Muscle of back (tissue), 11 donors: ENCODE results near the gene ORM2. TPM values are rescaled to one million over a fixed set of nuclear protein-coding genes. Genes with fewer than 3 reads are reported as not detected.
A peak's percentile ranks its signal among the peaks of the same experiment; 100 is the strongest.

Experiments used
- DNase-seq, 3 donors: peaks; one replicate each; pipeline versions ENCODE4 v3.0.0 to v3.0.0-alpha.2; 2013
- polyA plus RNA-seq, 10 donors: library from polyadenylated mRNA; unstranded; fragments of 120-200 nt; gene quantifications; one replicate each; pipeline ENCODE4 v1.2.1, GENCODE V29; 2013; ENCODE audit not compliant: insufficient read length in 10 of 10

Gene ORM2
- polyA plus RNA-seq, 10 donors = 0.21 TPM; not detected in 9

DNA sequence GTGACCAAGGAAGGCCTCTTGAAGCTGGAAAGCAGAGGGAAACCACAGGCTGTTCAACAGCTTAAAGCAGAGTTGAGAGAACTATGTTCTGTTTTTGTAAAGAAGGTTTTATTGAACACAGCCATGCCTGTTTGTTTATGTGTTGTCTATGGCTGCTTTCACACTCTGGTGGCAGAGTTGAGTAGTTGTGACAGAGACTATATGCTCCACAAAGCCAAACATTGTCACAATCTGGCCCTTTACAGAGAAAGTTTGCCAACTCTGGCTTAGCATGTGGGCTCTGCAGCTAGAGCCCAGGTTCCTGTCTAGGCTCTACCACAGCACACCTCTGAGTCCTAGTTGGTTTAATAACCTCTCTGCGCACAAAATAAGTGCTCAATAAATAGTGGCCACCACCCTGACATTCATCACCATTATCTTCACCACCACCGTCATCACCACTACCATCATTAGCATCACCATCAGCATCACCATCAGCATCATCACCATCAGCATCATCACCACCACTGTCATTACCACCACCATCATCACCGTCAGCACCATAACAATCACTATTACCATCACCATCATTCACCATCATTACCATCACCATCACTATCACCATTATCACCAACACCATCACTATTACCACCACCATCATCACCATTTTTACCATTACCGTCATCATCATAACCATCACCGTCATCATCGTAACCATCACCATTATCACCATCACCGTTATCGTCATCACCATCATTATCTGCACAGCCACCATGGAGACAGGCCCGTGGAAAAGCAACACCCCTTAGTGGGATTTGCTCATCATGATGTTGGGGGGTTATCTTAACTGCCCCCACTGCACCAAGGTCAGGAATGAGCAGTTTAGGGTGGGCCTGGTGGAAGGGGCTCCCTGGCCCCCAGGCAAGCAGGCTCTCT is 39.8 kb downstream of the ORM2 start:
- no peak for DNase-seq

DNA sequence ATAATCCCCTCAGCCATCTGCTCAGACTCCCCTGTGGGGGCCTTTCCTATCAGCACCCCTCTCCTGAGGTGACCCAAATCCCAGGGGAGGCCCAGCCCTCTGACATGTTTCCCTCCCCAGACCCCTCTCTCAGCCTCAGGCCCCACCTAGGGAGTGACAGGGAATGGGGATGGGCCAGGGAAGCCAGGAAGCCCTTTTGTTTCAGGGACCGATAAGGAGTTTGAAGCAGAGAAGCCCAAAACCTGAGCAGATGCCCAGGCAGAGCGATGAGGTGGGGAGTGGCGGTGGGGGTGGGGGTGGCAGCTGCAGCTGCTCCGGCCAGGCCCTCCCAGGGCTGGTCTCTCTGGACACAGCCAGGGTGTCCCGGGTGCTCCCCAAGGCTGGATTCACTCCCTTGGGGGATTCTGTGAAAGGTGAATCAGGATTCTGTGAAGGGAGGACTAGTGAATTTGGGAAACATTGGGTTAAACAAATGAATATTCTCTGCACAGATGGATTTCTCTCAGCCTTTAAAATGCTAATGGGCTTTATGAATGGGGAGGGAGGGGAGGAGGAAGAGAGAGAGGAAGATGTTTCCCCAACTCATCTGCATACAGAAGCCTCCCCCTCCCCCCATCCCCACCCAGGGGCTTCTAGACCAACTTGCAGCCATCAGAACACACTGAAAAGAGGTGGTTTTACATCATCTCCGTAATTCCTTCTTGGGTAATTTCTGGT is 40.7 kb downstream of the ORM2 start:
- DNase-seq = no peak

DNA sequence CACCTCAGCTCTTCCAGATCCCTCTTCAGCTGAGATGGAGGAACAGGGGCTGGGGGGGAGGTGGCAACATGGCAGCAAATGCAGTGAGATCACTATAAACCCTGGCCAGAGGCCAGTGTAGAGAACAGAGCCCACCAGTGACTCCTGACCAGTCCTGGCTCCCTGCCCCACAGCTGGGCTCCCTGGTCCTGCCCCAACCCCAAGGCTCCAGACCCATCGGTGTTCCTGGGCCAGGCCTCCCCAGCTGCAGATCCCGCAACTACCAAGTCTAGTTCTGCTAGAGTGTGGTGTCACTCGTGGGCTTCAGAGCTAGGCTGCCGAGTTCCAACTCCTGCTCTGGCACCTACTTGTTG is 41.3 kb downstream of the ORM2 start:
- no peak for DNase-seq

DNA sequence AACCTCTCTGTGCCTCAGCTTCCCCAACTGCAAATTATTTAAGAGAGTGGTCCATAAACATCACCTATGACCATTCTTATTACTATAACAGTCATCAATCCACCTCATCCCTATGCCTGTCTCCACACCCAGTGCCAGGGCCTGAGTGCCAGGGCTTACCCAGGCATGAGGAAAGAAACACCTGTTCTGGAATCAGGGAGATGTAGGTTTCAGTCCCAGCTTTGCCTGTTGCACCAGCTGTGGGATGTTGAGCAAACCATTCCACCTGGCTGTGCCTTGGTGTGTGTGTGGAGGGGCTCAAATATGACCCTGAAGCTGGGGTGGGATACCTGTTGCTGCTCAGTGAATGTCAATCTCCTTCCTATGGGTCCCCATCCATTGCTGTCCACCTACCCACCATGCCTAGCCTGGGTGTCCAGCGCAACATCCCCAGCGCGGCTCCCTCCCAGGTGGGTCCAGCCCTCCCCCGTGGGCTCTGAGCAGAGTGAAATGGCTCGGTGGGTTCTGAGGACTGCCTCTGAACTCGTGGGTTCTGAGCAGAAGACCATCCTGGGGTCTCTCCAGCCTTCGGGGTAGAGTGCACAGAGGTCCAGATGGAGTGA is 41.8 kb downstream of the ORM2 start:
- no peak for DNase-seq

DNA sequence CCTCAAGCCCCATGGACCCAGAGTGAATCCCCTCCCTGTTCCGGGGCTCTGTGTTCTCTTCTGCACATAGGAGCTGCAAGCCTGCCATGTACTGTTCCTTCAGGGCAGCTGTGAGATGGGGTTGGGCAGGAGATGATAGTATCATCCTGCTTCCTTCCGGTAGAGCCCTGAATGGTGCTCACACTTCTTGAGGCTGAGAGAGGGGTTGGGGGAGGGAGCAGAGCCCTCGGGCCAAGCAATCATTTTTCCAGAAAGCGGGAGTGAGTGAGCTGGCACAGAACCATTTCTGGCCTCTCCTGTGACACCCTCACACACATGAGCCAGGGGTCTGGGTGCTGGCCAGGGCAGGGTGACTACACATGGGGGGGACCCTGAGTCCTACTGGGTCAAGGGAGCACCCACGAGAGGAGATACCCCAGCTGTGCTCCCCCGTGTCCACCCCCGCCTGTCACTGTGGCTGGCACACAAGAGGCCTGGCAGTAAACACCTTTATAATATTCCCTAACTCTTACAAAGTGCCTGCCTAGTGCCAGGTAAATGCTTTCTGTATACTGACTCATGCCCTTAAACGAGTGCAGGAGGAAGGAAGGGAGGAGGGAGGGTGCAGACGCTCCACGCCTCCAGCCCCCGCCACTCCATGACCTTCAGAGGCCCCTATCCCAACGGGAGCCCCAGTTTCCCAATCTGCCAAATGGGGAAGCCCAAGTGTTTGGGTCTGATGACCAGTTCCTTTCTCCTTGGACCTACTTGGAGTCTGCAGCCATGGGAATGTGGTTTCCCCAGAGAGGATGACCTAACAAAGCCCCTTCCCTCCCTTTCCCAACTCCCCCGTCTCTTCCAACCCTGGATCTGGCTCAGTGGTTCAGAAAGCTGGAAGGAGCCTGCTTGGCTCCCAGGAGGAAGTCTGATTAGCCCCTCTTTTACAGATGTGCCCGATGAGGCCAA is 42.6 kb downstream of the ORM2 start:
- peak in 1 of 3 donors; percentile 54 for DNase-seq

DNA sequence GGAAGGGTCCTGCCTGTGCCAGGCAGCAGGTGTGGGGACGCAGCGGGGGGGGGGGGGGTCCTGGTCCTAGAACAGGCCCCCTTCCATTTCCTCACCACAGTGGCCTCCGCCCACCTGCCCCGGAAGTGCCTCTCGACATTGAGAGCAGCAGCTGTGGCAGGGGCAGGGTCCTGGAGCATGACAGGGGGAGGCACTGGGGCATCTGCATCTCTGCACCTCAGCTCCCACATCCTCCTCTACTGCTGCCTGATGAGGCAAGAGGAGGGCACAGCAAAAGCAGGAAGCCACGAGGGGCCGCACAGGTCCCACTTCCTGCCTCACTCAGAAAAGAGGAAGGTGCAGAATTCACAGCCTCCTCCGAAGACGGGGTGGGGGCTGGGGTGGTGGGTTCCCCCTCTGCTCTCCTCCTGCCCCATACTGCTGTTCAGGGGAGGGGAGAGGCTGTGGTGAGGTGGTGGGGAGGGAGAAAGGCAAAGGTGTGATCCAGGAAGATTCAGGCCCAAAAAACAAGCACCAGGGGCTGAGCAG is 43.3 kb downstream of the ORM2 start:
- peak in 1 of 3 donors; percentile 58 for DNase-seq

DNA sequence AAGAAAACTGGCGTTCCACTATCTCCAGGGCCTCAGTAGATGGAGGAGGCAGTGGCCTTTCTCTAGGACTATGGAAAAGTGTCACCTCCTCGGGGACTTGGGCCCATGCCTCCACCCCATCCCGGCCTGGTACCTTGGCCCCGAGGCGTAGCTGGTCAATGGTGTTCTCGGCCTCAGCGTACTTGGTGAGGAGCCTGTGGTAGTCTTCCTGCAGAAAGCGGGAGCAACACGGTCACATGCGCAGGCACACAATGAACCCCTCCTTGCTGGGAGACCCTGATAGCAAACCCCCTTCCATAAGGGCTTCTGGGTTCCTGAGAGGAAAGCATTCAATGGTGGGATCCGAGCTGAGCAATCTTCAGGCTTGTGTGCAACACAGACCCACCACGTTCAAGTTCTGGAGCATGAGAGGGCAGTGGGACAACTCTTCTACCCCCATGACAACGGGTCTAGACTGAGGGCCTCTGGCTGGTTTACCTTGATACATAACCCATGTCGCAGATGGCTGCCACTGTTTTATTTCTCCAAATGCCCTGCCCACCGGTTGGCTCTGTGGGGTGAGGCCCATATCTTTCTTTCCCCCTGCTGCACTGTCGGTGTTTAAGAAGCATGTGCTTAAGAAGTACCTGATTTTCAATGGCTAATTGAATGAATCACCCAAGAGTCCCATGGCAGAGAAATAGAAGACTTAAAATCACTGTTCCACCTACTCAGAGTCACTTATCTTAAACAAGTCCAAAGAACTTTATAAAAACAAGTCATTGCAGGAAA is 44.5 kb downstream of the ORM2 start:
- DNase-seq = no peak

DNA sequence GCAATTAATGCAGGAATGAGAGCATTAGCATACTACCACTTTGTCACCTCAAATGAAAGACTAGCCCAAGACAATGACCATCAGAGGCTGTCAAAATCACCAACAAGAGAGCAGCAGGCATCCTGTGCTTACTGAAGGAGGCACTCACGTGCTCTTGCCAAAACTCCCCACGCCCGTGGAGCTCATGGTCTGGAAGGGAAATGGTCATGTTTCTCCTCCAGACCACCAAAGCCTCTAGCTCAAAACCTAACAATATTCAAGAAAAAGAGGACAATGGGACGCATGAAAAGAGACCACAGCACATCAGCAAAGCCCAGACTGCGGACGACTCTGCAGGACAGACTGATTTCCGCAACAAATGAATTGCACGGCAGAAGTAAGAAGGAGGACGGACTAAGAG is 45.3 kb downstream of the ORM2 start:
- DNase-seq = no peak

DNA sequence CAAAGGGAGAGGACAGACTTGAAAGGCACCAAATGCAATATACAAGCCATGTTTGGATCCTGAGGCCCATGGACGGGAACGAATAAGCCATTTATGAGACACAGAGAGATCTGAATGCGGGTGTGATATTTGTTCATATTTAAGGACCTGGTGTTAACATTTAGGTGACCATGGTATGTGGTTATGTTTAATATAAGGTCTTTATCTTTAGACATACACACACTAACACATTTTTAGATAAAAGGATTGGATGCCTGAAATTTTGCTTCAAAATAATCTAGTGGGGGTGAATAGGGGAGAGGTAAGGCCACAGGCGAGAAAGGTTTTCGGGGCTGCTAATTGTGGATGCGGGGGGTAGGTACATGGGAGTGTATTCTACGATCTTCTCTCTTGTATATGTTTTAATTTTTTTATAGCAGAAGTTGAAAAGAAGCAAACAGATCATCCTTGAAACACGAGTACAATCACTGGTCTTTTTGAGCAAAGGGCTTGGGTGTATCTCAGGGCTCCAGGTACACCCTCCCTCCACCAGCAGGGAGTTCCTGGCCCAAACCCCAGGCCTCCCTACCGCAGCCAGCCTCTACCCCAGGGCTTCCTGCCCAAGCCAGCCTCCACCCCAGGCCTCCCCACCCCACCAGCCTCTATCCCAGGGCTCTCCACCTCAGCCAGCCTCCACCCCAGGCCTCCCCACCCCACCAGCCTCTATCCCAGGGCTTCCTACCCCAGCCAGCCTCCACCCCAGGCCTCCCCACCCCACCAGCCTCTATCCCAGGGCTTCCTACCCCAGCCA is 45.9 kb downstream of the ORM2 start:
- no peak for DNase-seq

DNA sequence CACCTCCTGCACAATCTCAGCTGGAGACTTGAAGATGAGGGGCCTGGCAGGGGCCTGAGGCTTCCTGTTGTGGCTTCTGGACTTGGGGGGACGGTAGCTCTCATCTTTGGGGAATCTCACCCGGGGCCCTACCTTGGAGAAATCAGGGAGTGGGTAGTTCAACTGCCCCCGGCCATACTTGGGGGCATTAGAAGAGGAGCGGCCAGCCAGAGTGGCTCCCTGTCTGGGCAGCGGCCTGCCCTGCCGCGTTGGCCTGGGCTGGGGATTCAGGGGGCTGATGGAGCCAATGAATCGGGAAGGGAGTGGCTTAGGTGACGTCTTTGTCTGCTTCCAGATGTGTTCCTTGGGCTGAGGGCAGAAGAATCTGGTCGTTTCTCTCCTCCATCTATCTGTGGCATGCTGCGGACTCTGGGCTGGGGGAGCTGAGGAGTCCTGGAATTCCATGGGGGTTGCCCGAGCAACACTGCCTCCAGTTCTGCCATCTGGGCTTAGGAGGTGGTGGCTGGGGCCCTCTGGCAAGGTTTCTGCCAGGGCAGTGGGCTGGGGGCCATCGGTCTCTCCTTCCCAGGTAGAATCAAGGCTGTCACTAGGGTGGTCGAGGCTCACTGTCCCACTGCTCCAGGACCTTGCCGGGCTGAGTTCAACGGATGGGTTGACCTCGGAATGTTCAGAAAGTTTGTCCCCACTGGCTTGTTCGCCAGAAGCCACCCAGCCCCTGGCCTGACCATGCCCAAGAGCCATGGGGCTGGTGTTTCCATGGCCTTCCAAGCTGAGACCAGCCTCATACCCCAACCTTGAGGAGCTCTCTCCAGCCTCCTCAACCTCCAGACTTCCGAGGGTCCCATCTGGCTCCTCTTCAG is 47.1 kb downstream of the ORM2 start:
- no peak for DNase-seq

DNA sequence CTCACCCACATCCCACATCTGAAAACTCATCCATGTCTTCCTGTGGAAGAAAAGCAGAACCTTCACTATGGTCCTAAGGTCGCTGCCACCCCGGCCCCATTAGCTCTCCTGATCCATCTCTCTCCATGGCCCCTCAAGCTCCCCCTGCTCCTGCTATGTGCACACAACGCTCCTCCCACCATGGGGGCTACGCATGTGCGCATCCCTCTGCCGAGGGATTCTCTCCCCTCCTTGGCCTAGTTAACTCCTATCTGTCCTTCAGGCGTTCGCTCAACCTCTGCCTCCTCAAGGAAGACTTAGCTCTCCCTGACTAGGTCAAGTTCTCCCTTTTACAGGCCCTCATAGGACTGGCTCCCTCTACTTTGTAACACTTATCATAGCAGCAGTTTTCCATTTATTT is 48.3 kb downstream of the ORM2 start:
- no peak for DNase-seq

DNA sequence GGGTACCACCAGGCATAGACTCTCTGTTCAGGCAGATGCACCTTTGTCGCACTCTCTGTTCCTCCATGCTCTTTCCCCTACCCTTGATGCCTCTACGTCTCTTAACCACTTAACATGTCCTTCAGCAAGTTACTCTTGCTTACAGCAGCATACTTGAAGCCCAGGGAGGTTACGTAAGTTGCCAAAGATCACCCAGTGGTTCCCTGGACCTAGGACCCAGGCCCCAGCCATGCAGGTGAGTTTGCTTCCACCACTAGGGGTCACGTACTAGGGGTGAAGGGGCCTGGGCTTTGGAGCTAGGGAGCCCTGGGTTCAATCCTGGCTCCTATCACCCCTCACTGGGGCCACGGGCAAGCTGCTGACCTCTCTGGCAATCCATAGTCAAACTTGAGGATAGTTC is 49.2 kb downstream of the ORM2 start:
- DNase-seq = no peak

Other genes starting within 250 kb of the ORM2 start
- gene KIF12, start 230.6 kb upstream of the ORM2 start, polyA plus RNA-seq = 1 to 10 TPM in 1 of 10 donors, under 1 TPM in 7, not detected in 2; 0.19 to 5.1 (median 0.52) TPM
- 10 to 100 TPM; 23.5 to 47.3 (median 33.0) TPM for gene COL27A1, start 174.3 kb upstream of the ORM2 start, polyA plus RNA-seq
- 1 to 10 TPM in 1 of 10 donors, under 1 TPM in 8, not detected in 1; 0.22 to 1.0 (median 0.69) TPM for gene ORM1, start 6.8 kb upstream of the ORM2 start, polyA plus RNA-seq
- gene AKNA, start 58.1 kb downstream of the ORM2 start, polyA plus RNA-seq = 10 to 100 TPM in 5 of 10 donors, 1 to 10 TPM in 5; 8.2 to 15.5 (median 9.6) TPM
- 1 to 10 TPM; 1.9 to 6.3 (median 3.3) TPM for gene WHRN, start 175.6 kb downstream of the ORM2 start, polyA plus RNA-seq